ENCODE results near the gene CELA3A.
A peak's percentile ranks its signal among the peaks of the same experiment; 100 is the strongest.
"Not testable (repeated sequence)": the region's sequence is repeated elsewhere in the genome, so short reads cannot be mapped to it uniquely, and the experiment has no call there.

Gene CELA3A

DNA sequence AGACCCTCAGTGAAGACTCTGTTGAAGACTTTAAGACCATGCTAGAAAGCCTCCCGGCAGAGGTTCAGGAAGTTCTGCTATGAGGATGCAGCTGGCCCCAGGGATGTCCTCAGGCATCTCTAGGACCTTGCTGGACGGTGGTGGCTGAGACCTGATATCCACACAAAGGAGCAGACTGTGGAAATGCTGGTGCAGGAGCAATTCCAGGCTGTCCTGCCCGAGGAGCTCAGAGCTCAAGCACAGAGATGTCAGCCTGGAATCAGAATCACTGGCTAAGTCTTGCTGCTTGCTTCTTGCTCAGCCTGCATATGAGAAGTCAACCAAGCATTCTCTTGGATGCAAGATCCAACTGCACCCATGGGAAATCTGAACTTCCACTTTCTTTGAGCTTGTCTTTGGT, 29.0 kb downstream of the CELA3A start:
- Histone ChIP-seq H4K20me1 (ENCODE audit: control insufficient read depth, insufficient read depth, low read depth, low read length) (no peaks in the 10 kb centered on the region), H3K36me3 (ENCODE audit: control insufficient read depth, low read length) (peaks cover 18% of the 10 kb centered on the region)
- TF ChIP-seq EZH2phosphoT487 (IDR thresholded peaks at IDR 0.05; ENCODE audit: borderline replicate concordance, low read length): no peak
- TF ChIP-seq, protein P1, sequence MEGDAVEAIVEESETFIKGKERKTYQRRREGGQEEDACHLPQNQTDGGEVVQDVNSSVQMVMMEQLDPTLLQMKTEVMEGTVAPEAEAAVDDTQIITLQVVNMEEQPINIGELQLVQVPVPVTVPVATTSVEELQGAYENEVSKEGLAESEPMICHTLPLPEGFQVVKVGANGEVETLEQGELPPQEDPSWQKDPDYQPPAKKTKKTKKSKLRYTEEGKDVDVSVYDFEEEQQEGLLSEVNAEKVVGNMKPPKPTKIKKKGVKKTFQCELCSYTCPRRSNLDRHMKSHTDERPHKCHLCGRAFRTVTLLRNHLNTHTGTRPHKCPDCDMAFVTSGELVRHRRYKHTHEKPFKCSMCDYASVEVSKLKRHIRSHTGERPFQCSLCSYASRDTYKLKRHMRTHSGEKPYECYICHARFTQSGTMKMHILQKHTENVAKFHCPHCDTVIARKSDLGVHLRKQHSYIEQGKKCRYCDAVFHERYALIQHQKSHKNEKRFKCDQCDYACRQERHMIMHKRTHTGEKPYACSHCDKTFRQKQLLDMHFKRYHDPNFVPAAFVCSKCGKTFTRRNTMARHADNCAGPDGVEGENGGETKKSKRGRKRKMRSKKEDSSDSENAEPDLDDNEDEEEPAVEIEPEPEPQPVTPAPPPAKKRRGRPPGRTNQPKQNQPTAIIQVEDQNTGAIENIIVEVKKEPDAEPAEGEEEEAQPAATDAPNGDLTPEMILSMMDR (IDR thresholded peaks at IDR 0.05; ENCODE audit: low read depth, low read length, poor library complexity, severe bottlenecking): no peak

DNA sequence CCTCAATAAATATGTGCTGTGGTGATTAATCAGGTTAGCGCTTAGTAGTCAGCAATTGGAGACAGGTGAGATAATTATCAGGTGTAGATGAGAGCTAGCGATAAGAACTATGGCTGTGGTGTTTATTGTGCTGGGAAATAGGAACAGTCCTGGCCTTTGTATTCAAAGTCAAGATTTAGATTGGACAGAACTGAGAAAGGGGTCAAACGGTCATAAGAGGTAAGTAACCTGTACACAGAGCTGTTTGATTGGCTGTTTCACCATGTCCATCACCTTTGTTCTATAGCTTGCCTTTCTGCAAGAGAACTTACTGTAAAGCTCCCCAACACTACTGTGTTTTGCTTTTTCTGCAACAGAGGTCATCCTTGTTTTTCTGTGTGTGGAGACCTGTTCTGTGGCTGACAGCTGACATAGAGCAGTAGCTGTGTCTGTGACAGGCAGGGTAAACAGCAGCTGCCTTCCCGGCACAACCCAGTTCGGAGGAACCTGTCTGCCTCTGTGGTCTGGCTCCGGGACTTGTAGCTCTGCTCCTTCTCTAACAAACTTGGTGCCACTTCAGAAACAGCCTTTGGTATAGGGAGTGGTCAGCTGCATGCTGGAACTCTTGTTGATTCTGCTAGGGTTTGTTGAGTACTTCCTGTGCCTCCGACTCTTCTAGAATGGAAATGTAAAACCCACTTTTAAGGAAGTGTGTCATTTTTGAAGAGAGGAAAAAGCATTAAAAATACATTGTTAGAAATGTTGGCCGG, 29.9 kb downstream of the CELA3A start:
- no peaks in the 10 kb centered on the region for H3K9me2 ChIP-seq (replicated peaks; ENCODE audit: control insufficient read depth, low read length)
- H3K27me3 ChIP-seq (ENCODE audit: control insufficient read depth, low read length): no peaks in the 10 kb centered on the region
- peaks cover 4% of the 10 kb centered on the region; the same call in 1 of the 2 replicates for H3F3A ChIP-seq (ENCODE audit: control insufficient read depth, insufficient read depth)
- H3K27ac ChIP-seq (ENCODE audit: low read depth, low read length): no peak overlapping the region
- no peaks in the 10 kb centered on the region for H4K20me1 ChIP-seq (ENCODE audit: control insufficient read depth, insufficient read depth, low read depth, low read length)
- peaks cover 15% of the 10 kb centered on the region for H3K79me2 ChIP-seq (ENCODE audit: control insufficient read depth, low read length)
- peaks cover 16% of the 10 kb centered on the region for H3K36me3 ChIP-seq (ENCODE audit: control insufficient read depth, low read length)
- no peaks in the 10 kb centered on the region for H3K9me3 ChIP-seq (ENCODE audit: control insufficient read depth, insufficient read depth, low read length)
- TF ChIP-seq, protein P1 (IDR thresholded peaks at IDR 0.05; ENCODE audit: low read depth, low read length, poor library complexity, severe bottlenecking): no peak
- TF ChIP-seq EZH2phosphoT487 (IDR thresholded peaks at IDR 0.05; ENCODE audit: borderline replicate concordance, low read length): no peak
- 0 out of 2 replicates have a peak overlapping the region, but pooled peaks have one; percentile 11 for H3K4me3 ChIP-seq (ENCODE audit: low read length)
- H3K4me1 ChIP-seq (ENCODE audit: control insufficient read depth, low read length): peaks cover 18% of the 10 kb centered on the region
- peak overlapping the region; percentile 30; the same call in 1 of the 2 replicates for H3K4me2 ChIP-seq (ENCODE audit: low read length)

More for the DNA sequence above, 29.0 kb downstream of the CELA3A start:
- Histone ChIP-seq H3K9me2 (replicated peaks; ENCODE audit: control insufficient read depth, low read length) (no peaks in the 10 kb centered on the region), H3K4me3 (ENCODE audit: low read length) (no peak overlapping the region), H3K27ac (ENCODE audit: low read depth, low read length) (no peak overlapping the region), H3F3A (ENCODE audit: control insufficient read depth, insufficient read depth) (peaks cover 6% of the 10 kb centered on the region; the same call in 1 of the 2 replicates), H3K79me2 (ENCODE audit: control insufficient read depth, low read length) (peaks cover 25% of the 10 kb centered on the region), H3K27me3 (ENCODE audit: control insufficient read depth, low read length) (no peaks in the 10 kb centered on the region), H3K4me1 (ENCODE audit: control insufficient read depth, low read length) (peaks cover 21% of the 10 kb centered on the region), H3K4me2 (ENCODE audit: low read length) (no peak overlapping the region), H3K9me3 (ENCODE audit: control insufficient read depth, insufficient read depth, low read length) (no peaks in the 10 kb centered on the region)

DNA sequence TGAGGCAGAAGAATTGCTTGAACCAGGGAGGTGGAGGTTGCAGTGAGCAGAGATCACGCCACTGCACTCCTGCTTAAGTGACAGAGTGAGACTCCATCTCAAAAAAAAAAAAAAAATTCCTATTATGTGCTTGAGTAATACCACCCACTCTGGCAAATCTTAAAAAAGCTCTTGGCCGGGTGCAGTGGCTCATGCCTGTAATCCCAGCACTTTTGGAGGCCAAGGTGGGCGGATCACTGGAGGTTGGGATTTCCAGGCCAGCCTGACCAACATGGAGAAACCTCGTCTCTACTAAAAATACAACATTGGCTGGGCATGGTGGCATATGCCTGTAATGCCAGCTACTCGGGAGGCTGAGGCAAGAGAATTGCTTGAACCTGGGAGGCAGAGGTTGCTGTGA, 33.4 kb downstream of the CELA3A start:
- H3K9me3 ChIP-seq (ENCODE audit: control insufficient read depth, insufficient read depth, low read length); H3K9me2 ChIP-seq (replicated peaks; ENCODE audit: control insufficient read depth, low read length); H3K79me2 ChIP-seq (ENCODE audit: control insufficient read depth, low read length); H3K4me2 ChIP-seq (ENCODE audit: low read length); H4K20me1 ChIP-seq (ENCODE audit: control insufficient read depth, insufficient read depth, low read depth, low read length); H3K4me3 ChIP-seq (ENCODE audit: low read length); H3F3A ChIP-seq (ENCODE audit: control insufficient read depth, insufficient read depth); H3K27me3 ChIP-seq (ENCODE audit: control insufficient read depth, low read length); H3K27ac ChIP-seq (ENCODE audit: low read depth, low read length): not testable (repeated sequence)
- H3K36me3 ChIP-seq (ENCODE audit: control insufficient read depth, low read length): peaks cover 12% of the 10 kb centered on the region
- H3K4me1 ChIP-seq (ENCODE audit: control insufficient read depth, low read length): peaks cover 17% of the 10 kb centered on the region

DNA sequence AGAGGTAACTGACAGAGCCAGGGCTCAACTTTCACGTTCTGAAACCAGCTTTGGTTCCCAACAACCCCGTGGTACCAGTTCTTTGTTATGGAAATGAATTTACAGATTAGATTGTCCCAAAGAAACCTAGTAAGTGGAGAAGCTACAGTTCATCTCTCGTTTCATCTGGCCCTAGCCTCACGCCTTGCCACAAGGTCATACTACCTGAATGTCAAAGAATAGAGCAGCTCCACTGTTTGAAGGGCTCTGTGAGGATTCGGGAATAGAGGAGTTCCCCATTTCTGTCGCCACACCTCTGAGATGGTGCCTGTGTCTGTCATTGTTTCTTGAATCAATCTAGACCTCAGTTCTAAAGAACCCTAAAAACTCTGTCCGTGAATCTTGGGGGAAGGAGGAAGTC, 36.1 kb downstream of the CELA3A start:
- no peaks in the 10 kb centered on the region for H4K20me1 ChIP-seq (ENCODE audit: control insufficient read depth, insufficient read depth, low read depth, low read length)
- H3K4me1 ChIP-seq (ENCODE audit: control insufficient read depth, low read length): peaks cover 27% of the 10 kb centered on the region
- H3F3A ChIP-seq (ENCODE audit: control insufficient read depth, insufficient read depth): peaks cover 8% of the 10 kb centered on the region; the same call in 1 of the 2 replicates
- H3K79me2 ChIP-seq (ENCODE audit: control insufficient read depth, low read length): no peaks in the 10 kb centered on the region
- H3K9me2 ChIP-seq (replicated peaks; ENCODE audit: control insufficient read depth, low read length): no peaks in the 10 kb centered on the region
- H3K9me3 ChIP-seq (ENCODE audit: control insufficient read depth, insufficient read depth, low read length): no peaks in the 10 kb centered on the region
- H3K27ac ChIP-seq (ENCODE audit: low read depth, low read length): no peak overlapping the region
- H3K36me3 ChIP-seq (ENCODE audit: control insufficient read depth, low read length): no peaks in the 10 kb centered on the region
- H3K4me2 ChIP-seq (ENCODE audit: low read length): no peak overlapping the region
- TF ChIP-seq, protein P1 (IDR thresholded peaks at IDR 0.05; ENCODE audit: low read depth, low read length, poor library complexity, severe bottlenecking): no peak
- no peak for TF ChIP-seq EZH2phosphoT487 (IDR thresholded peaks at IDR 0.05; ENCODE audit: borderline replicate concordance, low read length)
- no peak overlapping the region for H3K4me3 ChIP-seq (ENCODE audit: low read length)
- no peaks in the 10 kb centered on the region for H3K27me3 ChIP-seq (ENCODE audit: control insufficient read depth, low read length)
